ENCODE measurements around the gene PREB. TPM values are rescaled to one million over a fixed set of nuclear protein-coding genes. Genes with fewer than 3 reads are reported as not detected.
"Not testable (repeated sequence)": the region's sequence is repeated elsewhere in the genome, so short reads cannot be mapped to it uniquely, and the experiment has no call there.

The PREB gene
- 37.0 and 51.9 TPM in 2 replicates for total RNA-seq (2014; rRNA removed; shearing (Covaris generic))

GRCh38 chr2:27133905-27134780, at the start of gene PREB:
Gene PREB (minus strand): TSS chr2:27134636. CDS start chr2:27134421, 215 bp downstream.
- peak; percentile 82 for DNase-seq (ENCODE audit: low spot score)

- DNase-seq (ENCODE audit: low spot score), result no peak
Measured at GRCh38 chr2:27184115-27184514, 49.7 kb upstream of the PREB start.

GRCh38 chr2:27182346-27182745, 47.9 kb upstream of the PREB start:
- no peak for DNase-seq (ENCODE audit: low spot score)

- no peak for DNase-seq (ENCODE audit: low spot score)
Measured at GRCh38 chr2:27179344-27180000, 45.0 kb upstream of the PREB start.

- no peak for DNase-seq (ENCODE audit: low spot score)
Measured at GRCh38 chr2:27178469-27178868, 44.0 kb upstream of the PREB start.

GRCh38 chr2:27177441-27178351, 43.3 kb upstream of the PREB start:
- no peak for DNase-seq (ENCODE audit: low spot score)

GRCh38 chr2:27175781-27176180, 41.3 kb upstream of the PREB start:
- DNase-seq (ENCODE audit: low spot score), result not testable (repeated sequence)

- no peak for DNase-seq (ENCODE audit: low spot score)
Measured at GRCh38 chr2:27175330-27175729, 40.9 kb upstream of the PREB start.

- DNase-seq (ENCODE audit: low spot score), result peak; percentile 43
Measured at GRCh38 chr2:27174638-27175037, 40.2 kb upstream of the PREB start.

- no peak for DNase-seq (ENCODE audit: low spot score)
Measured at GRCh38 chr2:27171351-27171848, 37.0 kb upstream of the PREB start.

GRCh38 chr2:27170581-27171337, 36.3 kb upstream of the PREB start:
- DNase-seq (ENCODE audit: low spot score), result no peak

- no peak for DNase-seq (ENCODE audit: low spot score)
Measured at GRCh38 chr2:27164960-27165763, 30.7 kb upstream of the PREB start.

- DNase-seq (ENCODE audit: low spot score), result peak; percentile 20
Measured at GRCh38 chr2:27162151-27163121, 28.0 kb upstream of the PREB start.

GRCh38 chr2:27160191-27160590, 25.8 kb upstream of the PREB start:
- DNase-seq (ENCODE audit: low spot score), result no peak

GRCh38 chr2:27159271-27159670, 24.8 kb upstream of the PREB start:
- no peak for DNase-seq (ENCODE audit: low spot score)

- DNase-seq (ENCODE audit: low spot score), result no peak
Measured at GRCh38 chr2:27158468-27158867, 24.0 kb upstream of the PREB start.

- DNase-seq (ENCODE audit: low spot score), result no peak
Measured at GRCh38 chr2:27155069-27155520, 20.7 kb upstream of the PREB start.

GRCh38 chr2:27154488-27154887, 20.1 kb upstream of the PREB start:
- DNase-seq (ENCODE audit: low spot score), result no peak

All from H4 (cell line).